Fibroblast of mammary gland (primary cell): ENCODE results near the gene MFAP2.

Experiments used
- DNase-seq: peaks from one replicate; pipeline ENCODE4 v3.0.0-alpha.2; 2010; ENCODE audit warnings: low read depth
- H3K4me3 ChIP-seq: 2 replicates; pipeline ENCODE4 v1.5.1; 2011; ENCODE audit warnings: low read depth, mild to moderate bottlenecking, low read length, moderate library complexity; ENCODE audit not compliant: control insufficient read depth
- TF ChIP-seq, protein P1 (sequence below): conservative IDR thresholded peaks from 2 replicates; pipeline ENCODE4 v1.5.1; 2011; ENCODE audit warnings: low read depth, low read length, inconsistent platforms; ENCODE audit not compliant: control insufficient read depth, insufficient read depth

Gene MFAP2

DNA sequence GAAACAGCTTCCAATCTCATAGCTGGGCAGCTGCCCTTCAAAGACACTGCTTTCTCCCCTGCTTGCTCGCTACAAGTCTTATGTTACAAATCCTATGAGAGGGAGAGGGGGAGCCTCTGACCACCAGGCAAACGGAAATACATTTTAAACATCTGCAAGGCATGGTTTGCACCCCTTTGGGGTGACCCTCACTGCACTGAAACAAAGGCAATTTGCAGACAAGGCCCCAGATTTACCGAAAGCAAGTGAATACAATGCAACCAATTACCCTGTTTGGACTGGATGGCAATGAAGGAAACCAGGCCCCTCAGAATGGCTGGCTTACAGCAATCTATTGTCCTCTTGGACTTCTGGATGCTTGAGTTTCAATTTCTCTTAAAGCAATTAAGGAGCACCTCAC lies 43.2 kb upstream of the MFAP2 start:
- DNase-seq = no peak
- TF ChIP-seq, protein P1, sequence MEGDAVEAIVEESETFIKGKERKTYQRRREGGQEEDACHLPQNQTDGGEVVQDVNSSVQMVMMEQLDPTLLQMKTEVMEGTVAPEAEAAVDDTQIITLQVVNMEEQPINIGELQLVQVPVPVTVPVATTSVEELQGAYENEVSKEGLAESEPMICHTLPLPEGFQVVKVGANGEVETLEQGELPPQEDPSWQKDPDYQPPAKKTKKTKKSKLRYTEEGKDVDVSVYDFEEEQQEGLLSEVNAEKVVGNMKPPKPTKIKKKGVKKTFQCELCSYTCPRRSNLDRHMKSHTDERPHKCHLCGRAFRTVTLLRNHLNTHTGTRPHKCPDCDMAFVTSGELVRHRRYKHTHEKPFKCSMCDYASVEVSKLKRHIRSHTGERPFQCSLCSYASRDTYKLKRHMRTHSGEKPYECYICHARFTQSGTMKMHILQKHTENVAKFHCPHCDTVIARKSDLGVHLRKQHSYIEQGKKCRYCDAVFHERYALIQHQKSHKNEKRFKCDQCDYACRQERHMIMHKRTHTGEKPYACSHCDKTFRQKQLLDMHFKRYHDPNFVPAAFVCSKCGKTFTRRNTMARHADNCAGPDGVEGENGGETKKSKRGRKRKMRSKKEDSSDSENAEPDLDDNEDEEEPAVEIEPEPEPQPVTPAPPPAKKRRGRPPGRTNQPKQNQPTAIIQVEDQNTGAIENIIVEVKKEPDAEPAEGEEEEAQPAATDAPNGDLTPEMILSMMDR = peak; percentile 12
- H3K4me3 ChIP-seq = no peak overlapping the region

DNA sequence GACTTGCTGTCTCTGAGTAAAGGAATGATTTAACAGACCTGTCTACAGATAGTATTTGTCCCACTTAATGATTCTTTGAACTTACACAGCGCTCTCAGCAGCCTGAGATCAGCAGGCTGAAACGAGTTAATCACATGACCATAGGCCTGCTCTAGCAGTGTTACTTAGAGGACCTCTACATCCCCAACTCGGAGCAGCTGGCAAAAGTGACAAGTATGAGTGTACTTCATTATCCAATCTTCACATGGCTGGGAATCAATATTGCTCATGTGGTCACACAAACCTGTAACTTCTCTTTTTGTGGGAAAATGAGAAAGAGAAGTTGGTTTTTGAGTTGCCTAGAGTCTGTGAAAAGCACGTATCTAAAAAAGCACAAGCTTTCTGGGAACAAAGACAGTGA lies 42.7 kb upstream of the MFAP2 start:
- TF ChIP-seq, protein P1 = no peak
- DNase-seq = no peak
- no peak overlapping the region for H3K4me3 ChIP-seq

DNA sequence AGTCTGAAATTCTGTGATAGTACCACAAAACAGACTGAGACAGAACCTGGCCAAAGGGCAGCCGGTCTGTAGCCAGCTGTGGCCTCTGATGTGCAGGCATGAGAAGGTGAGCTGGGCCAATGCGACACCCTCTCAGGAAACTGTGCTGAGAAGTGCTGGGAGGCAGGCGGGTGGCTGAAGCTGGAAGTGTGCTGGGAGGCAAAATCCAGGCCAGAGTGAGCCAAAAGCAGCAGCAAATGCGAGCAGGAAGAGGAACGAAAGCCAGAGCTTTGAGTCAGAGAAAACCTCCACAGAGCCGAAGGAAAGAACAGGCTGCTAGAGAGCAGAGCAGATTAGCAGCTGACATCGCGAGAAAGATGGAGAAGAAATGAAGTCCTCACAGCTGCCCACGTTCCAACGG lies 41.5 kb upstream of the MFAP2 start:
- TF ChIP-seq, protein P1 = no peak

DNA sequence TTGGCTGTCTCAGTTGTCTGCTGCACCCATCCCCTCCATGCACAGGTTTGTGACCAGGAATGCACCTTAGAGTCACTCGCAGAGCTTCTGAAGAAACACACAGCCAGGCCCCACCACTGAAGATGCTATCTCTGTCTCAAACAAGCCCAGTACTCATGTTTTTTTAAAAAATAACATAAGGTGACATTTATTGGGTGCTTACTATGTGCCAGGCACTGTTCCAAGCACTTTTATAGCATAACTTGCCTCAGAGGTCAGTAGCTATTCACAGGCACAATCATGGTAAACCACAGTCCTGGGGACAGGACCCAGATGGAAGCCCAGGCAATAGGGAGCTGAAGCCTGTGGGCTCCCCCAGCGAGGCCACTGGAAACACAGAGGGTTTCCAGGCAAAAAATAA lies 40.1 kb upstream of the MFAP2 start:
- DNase-seq = no peak
- TF ChIP-seq, protein P1 = no peak
- no peak overlapping the region for H3K4me3 ChIP-seq

More for the DNA sequence above, 41.5 kb upstream of the MFAP2 start:
- DNase-seq = no peak
- H3K4me3 ChIP-seq = no peak overlapping the region

DNA sequence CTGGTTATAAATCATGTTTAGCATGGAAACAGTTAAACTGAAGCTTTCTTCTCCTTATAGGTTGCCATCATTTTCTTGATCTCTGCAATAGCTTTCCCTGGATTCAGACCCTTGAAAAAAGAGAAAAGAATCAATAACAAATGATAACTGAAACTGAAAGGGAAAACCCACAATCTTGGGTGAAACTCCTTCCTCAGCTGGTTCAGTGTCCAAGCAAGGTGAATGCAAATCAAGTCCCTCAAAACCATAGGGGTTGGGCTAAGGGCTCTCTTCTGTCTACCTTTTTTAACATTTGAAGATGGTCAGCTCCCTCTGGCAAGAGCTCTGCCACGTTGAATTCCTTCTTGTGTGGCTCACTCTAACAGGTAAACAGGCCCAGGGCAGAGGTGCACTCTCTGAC lies 38.4 kb upstream of the MFAP2 start:
- no peak for DNase-seq
- TF ChIP-seq, protein P1 = no peak
- H3K4me3 ChIP-seq = no peak overlapping the region

DNA sequence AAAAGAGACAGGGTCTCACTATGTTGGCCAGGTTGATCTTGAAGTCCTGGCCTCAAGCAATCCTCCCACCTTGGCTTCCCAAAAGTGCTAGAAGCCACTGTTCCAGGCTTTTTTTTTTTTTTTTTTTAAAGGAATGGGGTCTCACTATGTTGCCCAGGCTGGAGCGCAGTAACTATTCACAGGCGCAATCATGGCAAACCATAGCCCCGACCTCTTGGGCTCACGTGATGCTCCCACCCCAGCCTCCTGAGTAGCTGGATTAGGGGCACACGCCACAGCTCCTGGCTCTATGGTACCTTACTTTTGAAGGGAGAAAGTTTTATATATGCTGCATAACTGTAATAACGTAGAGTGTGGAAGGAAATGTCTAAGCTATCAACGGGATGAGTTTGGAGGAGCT lies 37.0 kb upstream of the MFAP2 start:
- no peak for DNase-seq
- no peak overlapping the region for H3K4me3 ChIP-seq
- TF ChIP-seq, protein P1 = no peak

DNA sequence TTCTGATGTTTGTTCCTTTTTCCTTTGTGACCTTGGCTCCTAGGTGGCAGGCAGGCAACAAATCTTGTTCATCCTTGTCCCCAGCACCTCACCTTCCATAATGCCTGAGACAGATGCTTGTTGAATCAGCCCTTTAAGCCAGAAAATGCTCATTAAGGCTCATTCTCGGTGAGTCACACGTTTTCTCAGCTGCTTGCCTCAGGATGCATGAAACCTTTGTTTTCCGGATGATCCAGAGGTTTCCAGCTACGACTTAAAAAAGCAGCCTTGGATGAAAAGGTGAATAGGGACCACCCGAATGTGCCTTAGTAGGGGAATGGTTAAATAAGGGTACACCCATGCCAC lies 35.9 kb upstream of the MFAP2 start:
- H3K4me3 ChIP-seq = no peak overlapping the region
- TF ChIP-seq, protein P1 = no peak
- DNase-seq = peak; percentile 65
